GM19193 (cell line): ENCODE results near the gene SUDS3.
A peak's percentile ranks its signal among the peaks of the same experiment; 100 is the strongest.

Experiments used
- POLR2A ChIP-seq: IDR thresholded peaks from 4 replicates; pipeline ENCODE4 v1.6.1; 2011; ENCODE audit not compliant: insufficient read depth, insufficient read length; ENCODE audit errors: extremely low read depth

The SUDS3 gene

DNA sequence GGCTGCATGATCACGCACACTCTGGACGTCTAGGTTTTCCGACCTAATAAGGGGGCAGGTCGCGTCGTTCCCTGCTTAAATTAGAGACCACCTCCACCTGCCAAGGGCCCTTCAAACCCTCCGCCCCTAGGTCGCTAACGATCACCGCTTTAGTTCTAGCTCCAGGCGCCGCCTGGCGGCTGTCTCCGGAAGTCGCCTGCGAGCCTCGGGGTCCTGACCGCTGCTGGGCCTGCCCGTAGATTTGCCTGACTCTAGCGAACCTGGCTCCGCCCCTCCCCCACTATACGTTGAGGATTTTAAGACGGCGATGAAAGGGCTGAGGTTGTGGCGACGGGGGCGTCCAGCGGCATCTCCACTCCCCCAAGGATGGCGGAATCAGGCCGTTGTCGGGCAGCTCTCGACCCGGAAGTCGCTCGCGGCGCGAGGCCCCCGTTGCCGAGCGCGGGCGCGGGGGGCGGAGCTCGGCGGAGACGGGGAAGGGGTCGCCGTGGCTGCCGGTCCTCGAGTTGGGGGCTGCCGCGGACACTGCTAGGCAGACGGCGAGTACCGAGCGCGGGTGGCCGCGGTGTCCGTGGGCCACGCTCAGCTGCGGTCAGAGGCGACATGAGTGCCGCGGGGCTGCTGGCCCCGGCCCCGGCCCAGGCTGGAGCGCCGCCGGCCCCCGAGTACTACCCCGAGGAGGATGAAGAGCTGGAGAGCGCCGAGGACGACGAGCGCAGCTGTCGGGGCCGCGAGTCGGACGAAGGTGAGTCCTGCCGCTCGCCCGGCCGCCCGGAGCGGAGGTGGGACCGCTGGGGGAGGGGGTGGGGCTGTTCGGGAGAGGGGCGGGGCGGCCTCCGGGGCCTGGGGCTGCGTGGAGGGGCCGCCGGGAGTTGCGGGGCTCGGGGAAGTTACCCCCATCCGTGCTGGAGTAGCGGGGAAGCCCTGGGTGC is at the start of gene SUDS3:
Gene SUDS3 (plus strand): TSS at position 467 of the 932 bp plus-strand sequence. CDS start 137 bp downstream, at position 604.
- peak; percentile 62 for TF ChIP-seq POLR2A

DNA sequence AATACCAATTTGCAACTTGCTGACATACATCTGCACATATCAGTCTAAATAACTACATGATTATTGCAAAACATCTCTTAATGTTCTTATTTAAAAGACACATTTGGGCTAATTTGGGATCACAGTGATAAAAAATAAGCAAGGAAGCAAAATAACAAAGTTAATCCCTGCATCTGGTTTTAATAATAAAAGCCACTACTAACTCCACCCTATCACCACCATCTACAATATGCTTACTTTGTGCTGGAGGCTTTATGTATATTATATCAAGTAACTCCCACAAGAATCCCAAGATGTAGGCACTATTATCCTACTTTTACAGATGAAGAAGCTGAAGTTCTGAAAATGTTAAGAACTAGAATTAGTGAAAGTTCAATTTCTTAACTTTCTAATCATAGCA is 49.4 kb upstream of the SUDS3 start:
- no peak for TF ChIP-seq POLR2A

- no peak for TF ChIP-seq POLR2A
Observed at GRCh38 chr12:118327391-118327790, 49.0 kb upstream of the SUDS3 start.

DNA sequence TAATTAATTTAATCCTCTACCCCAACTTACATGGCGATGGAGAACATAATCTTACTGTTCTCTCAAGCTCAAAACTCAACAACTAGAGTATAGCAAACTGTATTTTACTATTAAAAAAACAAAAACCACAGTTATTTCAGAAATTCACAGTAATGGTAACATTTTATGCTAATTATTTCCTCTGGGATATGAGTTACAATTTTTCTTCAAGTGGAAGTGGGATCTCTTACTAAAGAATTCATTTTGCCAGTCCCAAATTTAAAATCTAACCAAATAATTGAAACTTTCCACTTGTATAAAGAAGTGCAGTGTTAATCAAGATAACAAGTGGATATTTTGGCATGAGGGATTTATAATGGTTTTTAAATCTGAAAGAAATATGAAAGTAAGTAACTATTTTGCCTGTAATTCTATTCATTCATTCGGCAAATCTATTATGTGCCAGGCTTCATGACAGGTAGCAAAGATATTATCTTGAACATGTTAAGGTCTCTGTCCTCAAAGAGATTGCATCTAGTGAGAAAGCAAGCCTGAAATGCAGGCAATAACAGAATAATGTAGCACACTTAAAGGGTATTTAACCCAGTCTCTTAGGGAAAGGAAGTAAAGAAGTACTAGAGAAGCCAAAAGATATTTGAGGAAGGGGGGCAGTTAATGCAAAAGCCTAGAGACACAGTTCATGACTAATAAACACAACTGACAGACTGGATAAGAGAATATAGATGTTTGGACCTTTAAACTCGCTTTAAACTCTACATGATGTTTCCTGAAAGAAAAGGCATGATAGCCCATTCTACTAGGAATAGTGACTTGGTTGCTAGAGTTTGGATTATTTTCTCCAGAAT is 47.6 kb upstream of the SUDS3 start:
- no peak for TF ChIP-seq POLR2A

GRCh38 chr12:118330421-118331018 is 45.8 kb upstream of the SUDS3 start:
- TF ChIP-seq POLR2A, result no peak

GRCh38 chr12:118332511-118332910 is 43.8 kb upstream of the SUDS3 start:
- TF ChIP-seq POLR2A, result no peak

DNA sequence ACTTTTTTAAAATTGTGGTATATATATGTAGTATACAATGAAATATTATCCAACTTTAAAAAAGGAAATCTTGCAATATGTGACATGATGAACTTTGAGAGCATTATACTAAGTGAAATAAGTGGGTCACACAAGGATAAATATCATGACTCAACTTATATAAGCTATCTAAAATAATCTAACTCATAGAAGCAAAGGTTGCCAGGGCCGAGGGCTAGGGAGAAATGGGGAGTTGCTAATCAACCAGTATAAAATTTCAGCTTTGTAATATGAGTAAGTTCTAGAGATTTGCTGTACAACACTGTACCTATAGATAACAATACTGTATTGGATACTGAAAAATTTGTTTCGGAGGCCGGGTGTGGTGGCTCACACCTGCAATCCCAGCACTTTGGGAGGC is 42.1 kb upstream of the SUDS3 start:
- TF ChIP-seq POLR2A, result no peak

- TF ChIP-seq POLR2A, result no peak
Observed at GRCh38 chr12:118334939-118335567, 41.3 kb upstream of the SUDS3 start.

DNA sequence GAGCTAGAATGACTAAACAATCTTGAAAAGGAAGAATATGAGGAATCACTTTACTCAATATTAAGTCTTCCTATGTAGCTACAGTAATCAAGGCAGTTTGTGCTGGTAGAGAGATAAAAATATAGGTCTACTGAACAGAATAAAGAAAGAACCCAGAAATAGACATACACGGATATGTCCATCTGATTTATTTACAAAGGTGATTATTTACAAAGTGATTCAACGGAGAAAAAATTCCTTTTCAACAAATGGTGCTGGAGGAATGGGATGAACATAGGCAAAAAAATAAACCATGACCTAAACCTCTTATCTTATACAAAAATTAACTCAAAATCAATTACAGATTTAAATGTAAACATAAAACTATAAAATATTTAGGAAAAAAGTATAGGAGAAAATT is 40.2 kb upstream of the SUDS3 start:
- TF ChIP-seq POLR2A, result no peak

- TF ChIP-seq POLR2A, result no peak
Observed at GRCh38 chr12:118337194-118337838, 39.0 kb upstream of the SUDS3 start.

DNA sequence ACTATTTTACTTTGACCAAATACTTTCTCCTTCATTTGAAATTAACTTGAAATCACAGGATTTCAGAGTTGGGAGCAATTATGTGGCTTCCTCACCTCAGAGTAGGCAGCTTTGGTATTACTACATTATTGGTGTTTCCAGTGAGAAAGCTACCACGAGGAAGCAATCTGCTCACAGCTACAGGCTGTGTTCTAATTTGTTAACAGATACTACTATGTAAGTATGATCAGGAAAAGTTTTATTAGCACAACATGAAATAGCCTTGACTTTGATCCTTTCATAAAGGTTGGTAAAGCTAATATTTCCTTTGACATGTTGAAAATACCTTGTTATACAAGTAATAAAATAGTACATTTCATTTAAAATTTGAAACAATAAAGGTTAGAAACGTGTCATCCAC is 34.3 kb upstream of the SUDS3 start:
- TF ChIP-seq POLR2A, result no peak

DNA sequence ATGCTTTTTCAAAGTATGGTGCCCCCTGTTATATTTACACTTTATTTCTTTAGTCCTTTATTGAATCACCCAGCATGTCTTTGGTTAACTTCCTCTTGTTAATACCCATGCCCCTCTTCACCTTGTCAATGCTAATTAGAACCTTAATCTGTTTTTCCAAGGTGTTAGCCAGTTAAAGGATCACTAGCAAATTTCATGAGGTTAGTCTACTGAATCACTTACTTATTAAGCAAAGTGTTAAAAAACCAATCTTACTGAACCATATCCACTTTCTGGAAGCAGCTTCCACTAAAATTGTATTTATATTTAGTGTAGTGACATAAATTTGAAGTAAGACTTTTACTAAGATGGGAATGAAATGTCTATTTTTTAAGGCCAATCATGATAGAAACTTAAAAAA is 31.5 kb upstream of the SUDS3 start:
- TF ChIP-seq POLR2A, result no peak

DNA sequence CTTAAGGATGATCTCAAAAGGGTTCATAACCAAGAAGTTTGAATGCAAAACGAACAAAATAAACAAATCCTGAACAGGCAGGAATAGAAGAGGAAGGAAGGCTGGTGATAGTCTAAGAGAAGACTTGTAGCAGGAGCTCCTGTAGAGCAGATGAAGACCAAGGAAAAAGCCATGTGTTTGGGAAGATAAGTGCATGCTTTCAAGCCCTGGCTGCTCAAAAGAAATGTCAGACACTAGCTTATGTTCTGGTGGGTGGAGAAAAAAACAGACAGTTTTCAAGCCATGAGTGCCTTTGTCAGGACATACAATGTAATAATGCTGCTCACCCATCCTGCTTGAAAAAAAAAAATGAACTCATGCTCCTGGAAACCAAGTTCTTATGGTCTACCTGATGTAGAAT is 31.0 kb upstream of the SUDS3 start:
- no peak for TF ChIP-seq POLR2A

- TF ChIP-seq POLR2A, result no peak
Observed at GRCh38 chr12:118346895-118347294, 29.5 kb upstream of the SUDS3 start.
